Rectal smooth muscle tissue (tissue), 1 donor: ENCODE results near the gene DYNLT2B.
"Not testable (repeated sequence)": the region's sequence is repeated elsewhere in the genome, so short reads cannot be mapped to it uniquely, and the experiment has no call there.

Experiments used
- H3K27ac ChIP-seq: one replicate; pipeline ENCODE4 v1.7.0; 2013; ENCODE audit warnings: low read depth, low read length, inconsistent platforms
- H3K27me3 ChIP-seq: one replicate; pipeline ENCODE4 v1.7.0; 2013; ENCODE audit warnings: low read length; ENCODE audit not compliant: control insufficient read depth, insufficient read depth
- H3K36me3 ChIP-seq: one replicate; pipeline ENCODE4 v1.7.0; 2013; ENCODE audit warnings: low read length; ENCODE audit not compliant: control insufficient read depth, insufficient read depth
- H3K4me1 ChIP-seq: one replicate; pipeline ENCODE4 v1.7.0; 2013; ENCODE audit warnings: low read length; ENCODE audit not compliant: control insufficient read depth, insufficient read depth
- H3K4me3 ChIP-seq: one replicate; pipeline ENCODE4 v1.7.0; 2013; ENCODE audit warnings: low read length
- H3K9ac ChIP-seq: one replicate; pipeline ENCODE4 v1.7.0; 2013; ENCODE audit warnings: low read length

Gene DYNLT2B

DNA sequence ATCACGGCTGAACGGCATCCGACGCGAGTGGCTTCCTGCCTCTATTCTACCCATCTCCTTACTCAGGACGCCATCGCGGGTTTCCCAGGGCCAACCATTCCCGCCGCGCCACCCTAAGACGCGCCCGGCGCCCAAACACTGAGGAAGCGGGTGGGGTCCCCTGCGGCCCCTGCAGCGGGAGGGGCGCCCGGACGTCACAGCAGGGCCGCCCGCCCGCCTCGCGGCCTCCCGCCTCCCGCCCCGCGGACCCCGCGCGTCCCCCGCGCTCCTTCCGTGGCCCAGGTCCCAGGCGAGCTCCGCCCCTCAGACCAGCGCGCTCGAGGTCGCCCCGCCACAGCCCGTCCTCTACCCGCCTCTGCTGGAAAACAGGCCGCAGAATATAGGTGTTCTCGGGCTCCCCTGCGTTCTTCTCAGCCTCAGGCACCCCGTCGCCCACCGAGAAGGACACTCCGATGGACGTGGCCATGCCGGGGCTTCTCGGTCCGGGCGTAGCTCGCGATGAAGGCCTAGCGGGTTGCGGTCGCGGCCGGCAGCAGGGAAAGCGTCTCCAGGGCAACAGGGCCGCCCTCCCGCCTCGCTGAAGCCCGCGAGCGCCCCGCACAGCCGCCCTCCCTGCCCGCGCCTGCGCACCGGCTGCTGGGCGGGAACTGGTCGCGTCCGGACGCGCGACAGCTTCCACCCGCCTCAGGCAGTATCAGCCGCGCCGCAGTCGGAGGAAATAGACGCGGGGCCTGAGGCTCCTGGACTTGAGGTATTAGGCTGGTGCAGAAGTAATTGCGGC, at the start of gene DYNLT2B:
TSS of gene DYNLT2B (minus strand) at position 554 of the 781 bp plus-strand sequence. CDS start at position 466, 88 bp downstream.
- Histone ChIP-seq H3K9ac (peak within 1 kb of the TSS; percentile 80), H3K4me3 (peak within 1 kb of the TSS; percentile 93), H3K27me3 (no peaks in the 10 kb centered on the region), H3K36me3 (no peaks in the 10 kb centered on the region), H3K27ac (peak within 1 kb of the TSS; percentile 92), H3K4me1 (no peaks in the 10 kb centered on the region)

DNA sequence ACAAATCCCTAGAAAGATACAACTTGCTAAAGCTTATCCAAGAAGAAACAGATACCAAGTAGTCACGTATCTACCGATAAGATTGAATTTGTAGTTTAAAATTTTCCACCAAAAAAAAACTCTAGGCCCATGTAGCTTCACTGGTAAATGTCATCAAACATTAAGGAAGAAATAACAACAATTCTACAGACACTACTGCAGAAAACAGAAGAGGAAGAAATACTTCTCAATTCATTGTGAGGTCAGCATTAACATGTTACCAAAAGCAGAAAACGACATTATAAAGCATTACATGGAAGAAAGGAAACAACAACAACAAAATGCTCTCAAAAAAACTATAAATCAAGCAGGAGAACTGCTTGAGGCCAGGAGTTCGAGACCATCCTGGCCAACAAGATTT, 47.7 kb upstream of the DYNLT2B start:
- H3K4me3 ChIP-seq = no peak overlapping the region
- H3K9ac ChIP-seq = no peak overlapping the region
- H3K27me3 ChIP-seq = no peaks in the 10 kb centered on the region
- H3K27ac ChIP-seq = no peak overlapping the region
- H3K4me1 ChIP-seq = no peaks in the 10 kb centered on the region
- H3K36me3 ChIP-seq = peaks cover 11% of the 10 kb centered on the region

DNA sequence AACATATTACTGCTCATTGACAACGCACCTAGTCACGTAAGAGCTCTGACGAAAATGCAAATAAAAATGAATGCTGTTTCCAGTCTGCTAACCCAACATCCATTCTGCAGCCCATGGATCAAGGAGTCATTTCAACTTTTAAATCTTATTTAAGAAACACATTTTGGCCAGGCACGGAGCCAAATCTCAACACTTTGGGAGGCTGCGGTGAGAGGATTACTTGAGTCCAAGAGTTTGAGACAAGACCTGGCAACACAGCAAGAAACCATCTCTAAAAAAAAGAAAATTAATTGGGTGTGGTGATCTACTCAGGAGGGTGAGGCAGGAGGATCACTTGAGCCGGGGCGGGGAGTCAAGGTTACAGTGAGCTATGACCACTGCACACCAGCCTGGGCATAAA, 42.5 kb upstream of the DYNLT2B start:
- Histone ChIP-seq H3K36me3 (peaks cover 25% of the 10 kb centered on the region), H3K27me3 (no peaks in the 10 kb centered on the region), H3K4me3 (no peak overlapping the region), H3K4me1 (no peaks in the 10 kb centered on the region), H3K9ac (no peak overlapping the region), H3K27ac (no peak overlapping the region)

DNA sequence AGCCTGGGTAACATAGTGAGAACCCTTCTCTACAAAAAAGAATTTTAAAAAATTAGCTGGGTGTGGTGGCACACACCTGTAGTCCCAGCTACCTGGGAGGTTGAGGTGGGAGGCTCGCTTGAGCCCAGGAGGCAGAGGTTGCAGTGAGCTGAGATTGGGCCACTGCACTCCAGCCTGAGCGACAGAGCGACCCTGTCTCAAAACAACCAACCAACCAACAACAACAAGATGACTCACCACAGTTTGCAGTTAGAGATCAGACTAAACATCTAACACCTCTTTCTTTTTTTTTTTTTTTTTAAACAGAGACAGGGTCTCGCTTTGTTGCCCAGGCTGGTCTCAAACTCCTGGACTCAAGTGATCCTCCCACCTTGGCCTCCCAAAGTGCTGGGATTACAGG, 40.5 kb upstream of the DYNLT2B start:
- H3K27ac ChIP-seq, H3K9ac ChIP-seq, H3K27me3 ChIP-seq, H3K4me3 ChIP-seq, H3K4me1 ChIP-seq: not testable (repeated sequence)
- H3K36me3 ChIP-seq = peaks cover 26% of the 10 kb centered on the region

DNA sequence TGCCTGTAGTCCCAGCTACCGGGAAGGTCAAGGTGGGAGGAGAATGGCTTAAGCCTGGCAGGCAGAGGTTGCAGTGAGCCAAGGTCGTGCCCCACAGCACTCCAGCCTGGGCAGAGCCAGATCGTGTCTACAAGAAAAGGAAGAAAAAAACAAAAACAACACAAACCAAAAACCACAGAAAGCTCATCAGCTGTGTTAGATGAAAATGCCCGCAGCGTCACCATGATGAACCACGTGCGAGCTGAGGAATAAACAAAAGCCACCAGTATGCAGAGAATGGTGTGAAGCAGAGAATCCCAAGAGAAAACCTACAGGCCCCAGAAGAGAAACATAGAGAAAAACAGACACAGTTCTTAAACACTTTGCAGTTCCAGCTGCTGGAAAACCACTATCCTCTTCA, 39.9 kb upstream of the DYNLT2B start:
- no peaks in the 10 kb centered on the region for H3K4me1 ChIP-seq
- peaks cover 26% of the 10 kb centered on the region for H3K36me3 ChIP-seq
- no peak overlapping the region for H3K9ac ChIP-seq
- no peak overlapping the region for H3K27ac ChIP-seq
- no peaks in the 10 kb centered on the region for H3K27me3 ChIP-seq
- H3K4me3 ChIP-seq = no peak overlapping the region

DNA sequence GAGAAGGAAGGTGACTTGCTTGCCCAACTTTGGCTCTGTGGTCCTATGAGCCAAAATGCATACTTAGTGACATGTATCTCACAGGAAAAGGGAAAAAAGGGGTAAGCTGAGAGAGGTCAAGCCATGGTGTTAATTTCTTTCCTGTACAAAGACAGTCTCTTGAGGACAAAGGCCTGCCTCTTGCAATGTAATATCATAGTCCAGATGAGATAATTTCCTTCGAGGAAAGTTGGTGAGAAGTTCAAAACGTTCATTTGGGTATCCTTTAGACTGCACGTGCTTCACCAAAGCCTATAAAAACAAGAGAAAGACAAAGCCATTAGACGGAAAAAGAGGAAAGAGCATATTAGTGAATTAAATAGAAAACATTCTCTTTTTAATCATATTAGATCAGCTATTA, 38.5 kb upstream of the DYNLT2B start:
- Histone ChIP-seq H3K4me1 (no peaks in the 10 kb centered on the region), H3K36me3 (peaks cover 19% of the 10 kb centered on the region), H3K9ac (no peak overlapping the region), H3K27me3 (no peaks in the 10 kb centered on the region), H3K4me3 (no peak overlapping the region), H3K27ac (no peak overlapping the region)

DNA sequence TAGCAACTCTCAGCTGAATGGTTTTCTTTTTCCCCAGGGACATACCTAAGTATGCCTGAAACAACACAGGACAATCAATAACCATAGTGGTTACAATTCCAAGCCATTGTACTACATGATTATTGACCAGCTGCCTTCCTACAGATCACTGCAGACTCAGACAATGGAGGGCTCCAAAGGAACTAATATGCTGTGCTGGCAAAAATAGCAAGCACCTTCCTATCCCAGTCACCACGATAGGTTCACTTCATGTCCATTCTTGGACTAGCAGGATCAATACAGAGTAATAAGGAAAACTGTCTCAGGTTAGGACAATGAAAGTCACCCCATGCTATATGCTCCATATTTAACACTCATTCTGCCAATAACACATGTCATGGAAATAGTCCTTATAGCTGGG, 37.6 kb upstream of the DYNLT2B start:
- H3K4me3 ChIP-seq = no peak overlapping the region
- H3K27me3 ChIP-seq = no peaks in the 10 kb centered on the region
- H3K27ac ChIP-seq = no peak overlapping the region
- no peaks in the 10 kb centered on the region for H3K4me1 ChIP-seq
- H3K9ac ChIP-seq = no peak overlapping the region
- H3K36me3 ChIP-seq = peaks cover 19% of the 10 kb centered on the region

DNA sequence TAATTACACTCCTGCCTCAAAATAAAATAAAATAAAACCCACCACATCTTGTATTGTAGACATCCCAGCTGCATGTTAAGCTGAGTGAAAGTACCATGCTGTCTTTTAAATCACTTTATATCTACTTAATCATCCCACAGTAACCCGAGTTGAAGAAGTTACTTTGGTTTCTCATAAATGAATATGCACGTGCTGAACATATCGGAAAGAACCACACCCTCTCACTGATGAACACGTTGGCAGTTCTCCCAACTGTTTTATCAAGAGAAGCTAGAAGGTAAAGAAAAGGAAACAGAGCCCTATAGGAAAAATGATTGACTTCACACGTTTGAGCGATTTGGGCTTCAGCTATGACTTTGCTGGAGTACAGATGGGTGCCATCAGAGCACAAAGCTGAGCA, 36.1 kb upstream of the DYNLT2B start:
- Histone ChIP-seq H3K4me1 (no peaks in the 10 kb centered on the region), H3K9ac (no peak overlapping the region), H3K27me3 (no peaks in the 10 kb centered on the region), H3K36me3 (peaks cover 16% of the 10 kb centered on the region), H3K4me3 (no peak overlapping the region), H3K27ac (no peak overlapping the region)

DNA sequence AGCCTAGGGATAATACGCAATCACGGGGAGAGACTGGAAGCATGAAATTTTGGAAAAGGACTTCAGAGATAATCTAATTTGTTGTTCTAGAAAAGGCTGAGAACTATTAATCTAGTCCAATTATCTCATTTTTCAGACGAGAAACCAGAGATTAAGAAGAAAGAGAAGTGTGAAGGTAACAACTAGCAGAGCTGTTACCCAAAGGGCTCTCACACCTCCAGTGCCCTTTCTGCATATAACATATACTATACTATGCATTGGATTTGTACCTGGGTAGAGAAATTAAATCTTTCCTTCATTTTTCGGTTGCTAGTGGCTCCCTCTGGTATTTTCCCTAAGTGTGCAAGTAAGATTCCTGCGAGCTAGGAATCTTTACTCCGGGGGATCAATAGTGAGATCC, 33.5 kb upstream of the DYNLT2B start:
- Histone ChIP-seq H3K36me3 (peaks cover 8% of the 10 kb centered on the region), H3K9ac (no peak overlapping the region), H3K4me1 (no peaks in the 10 kb centered on the region), H3K27me3 (no peaks in the 10 kb centered on the region), H3K4me3 (no peak overlapping the region), H3K27ac (no peak overlapping the region)

DNA sequence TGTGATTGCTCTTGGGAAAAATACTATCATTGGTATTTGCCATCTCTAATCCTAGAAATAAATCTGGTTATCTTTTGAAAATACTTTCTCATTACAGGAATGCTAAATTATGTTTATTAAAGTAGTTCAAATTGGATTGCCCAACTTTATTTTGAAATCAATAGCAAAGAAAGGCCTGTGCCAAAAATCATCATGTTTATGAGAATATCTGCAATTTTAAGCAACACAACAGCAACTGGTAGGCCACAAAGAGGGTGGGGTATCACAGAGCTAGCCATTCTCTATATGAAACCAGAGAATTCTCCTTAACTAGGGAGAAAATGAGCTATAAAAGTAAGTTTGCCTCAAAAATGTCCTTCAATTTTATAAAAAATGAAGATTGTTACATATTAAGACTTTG, 32.0 kb upstream of the DYNLT2B start:
- H3K4me3 ChIP-seq = no peak overlapping the region
- no peak overlapping the region for H3K27ac ChIP-seq
- no peaks in the 10 kb centered on the region for H3K27me3 ChIP-seq
- H3K36me3 ChIP-seq = no peaks in the 10 kb centered on the region
- no peak overlapping the region for H3K9ac ChIP-seq
- no peaks in the 10 kb centered on the region for H3K4me1 ChIP-seq

DNA sequence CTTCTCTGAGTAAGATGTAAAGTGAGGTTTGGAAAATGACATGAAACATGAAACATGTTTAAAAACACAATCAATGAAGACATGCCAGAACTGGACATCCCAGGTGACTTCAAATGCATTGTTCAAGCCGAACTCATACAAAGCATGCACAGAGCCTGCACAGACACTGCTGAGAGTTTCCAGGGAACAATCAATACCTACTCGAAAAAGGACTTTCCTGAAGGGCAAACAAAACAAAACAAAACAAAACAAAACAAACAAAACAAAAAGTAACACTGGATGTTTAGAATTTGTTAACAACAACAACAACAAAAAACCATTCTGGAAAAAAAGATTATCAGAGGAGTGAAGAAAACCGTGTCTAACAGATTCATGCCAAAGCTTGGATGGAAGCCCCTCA, 30.7 kb upstream of the DYNLT2B start:
- no peak overlapping the region for H3K27ac ChIP-seq
- H3K27me3 ChIP-seq = no peaks in the 10 kb centered on the region
- no peak overlapping the region for H3K9ac ChIP-seq
- no peaks in the 10 kb centered on the region for H3K4me1 ChIP-seq
- no peaks in the 10 kb centered on the region for H3K36me3 ChIP-seq
- no peak overlapping the region for H3K4me3 ChIP-seq

DNA sequence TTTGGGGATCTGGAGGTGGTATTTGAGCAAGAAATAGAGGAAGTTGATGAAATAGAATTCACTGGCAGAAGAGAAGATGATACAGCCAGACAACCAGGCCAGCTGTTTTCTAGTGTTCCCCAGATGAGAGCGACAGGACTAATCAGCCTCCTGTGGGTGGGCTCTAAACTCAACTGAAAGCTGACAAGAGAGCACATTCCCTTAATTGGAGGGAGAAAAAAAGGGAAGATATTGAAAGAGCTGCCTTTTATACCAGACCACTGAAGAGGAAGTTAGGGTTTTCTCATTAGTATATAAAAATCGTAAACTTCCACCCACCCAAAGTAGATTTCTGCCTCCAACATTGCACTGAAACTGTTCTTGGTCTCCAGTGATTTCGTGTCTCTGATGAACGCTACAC, 26.6 kb upstream of the DYNLT2B start:
- Histone ChIP-seq H3K4me3 (no peak overlapping the region), H3K36me3 (no peaks in the 10 kb centered on the region), H3K27ac (no peak overlapping the region), H3K4me1 (no peaks in the 10 kb centered on the region), H3K9ac (no peak overlapping the region), H3K27me3 (no peaks in the 10 kb centered on the region)

DNA sequence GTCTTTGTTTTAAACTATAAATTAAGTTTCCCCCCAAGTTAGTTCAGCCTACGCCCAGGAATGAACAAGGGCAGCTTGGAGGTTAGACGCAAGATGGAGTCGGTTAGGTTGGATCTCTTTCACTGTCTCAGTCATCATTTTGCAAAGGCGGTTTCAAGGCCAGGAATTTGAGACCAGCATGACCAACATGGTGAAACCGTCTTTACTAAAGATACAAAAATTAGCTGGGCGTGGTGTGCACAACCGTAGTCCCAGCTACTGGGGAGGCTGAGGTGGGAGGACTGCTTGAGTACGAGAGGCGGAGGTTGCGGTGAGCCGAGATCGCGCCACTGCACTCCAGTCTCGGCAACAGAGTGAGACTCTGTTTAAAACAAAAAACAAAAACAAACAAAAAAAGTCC, 25.9 kb upstream of the DYNLT2B start:
- not testable (repeated sequence) for H3K9ac ChIP-seq, H3K4me3 ChIP-seq, H3K27ac ChIP-seq, H3K4me1 ChIP-seq, H3K36me3 ChIP-seq, H3K27me3 ChIP-seq
